ENCODE results near the gene SUSD4. TPM values are rescaled to one million over a fixed set of nuclear protein-coding genes. Genes with fewer than 3 reads are reported as not detected.
A peak's percentile ranks its signal among the peaks of the same experiment; 100 is the strongest.

SUSD4 gene
- total and polyA plus RNA-seq, 2 donors (not counting 1 experiment from before 2014, with no cell fraction given) = 0.33 TPM; not detected in 1

- H3K27ac ChIP-seq (ENCODE audit: insufficient read depth, low read length) = no peak overlapping the region
- no peaks in the 10 kb centered on the region for H3K4me1 ChIP-seq (ENCODE audit: control insufficient read depth, extremely low read depth, insufficient read depth, low read length)
- H3K79me2 ChIP-seq (ENCODE audit: control insufficient read depth, insufficient read depth, low read length) = no peaks in the 10 kb centered on the region
- H3K36me3 ChIP-seq (ENCODE audit: control insufficient read depth, insufficient read depth, low read length) = no peaks in the 10 kb centered on the region
- H2AFZ ChIP-seq (ENCODE audit: low read length) = no peak overlapping the region
- no peak overlapping the region for H3K4me3 ChIP-seq (replicated peaks in 1 of 4; ENCODE audit: control extremely low read depth in 1 of 4, insufficient read depth in 1 of 4, low read depth in 3 of 4, low read length in 4 of 4)
- no peak overlapping the region for H3K9ac ChIP-seq (ENCODE audit: insufficient read depth, low read length)
- no peak for TF ChIP-seq EZH2 (IDR thresholded peaks at IDR 0.05; ENCODE audit: low read length, missing control alignments)
- no peak for TF ChIP-seq CTCF (conservative IDR thresholded peaks at IDR 0.05 in 1 of 2, IDR thresholded peaks at IDR 0.05 in 1 of 2; ENCODE audit: low read depth in 1 of 2, low read length in 2 of 2)
- no peaks in the 10 kb centered on the region for H4K20me1 ChIP-seq (ENCODE audit: control insufficient read depth, extremely low read depth, insufficient read depth, low read length)
- no peaks in the 10 kb centered on the region for H3K9me3 ChIP-seq (ENCODE audit: control insufficient read depth, insufficient read depth, low read depth, low read length)
- peak in 1 of 2 donors; percentile 74 for DNase-seq (ENCODE audit: low read depth in 2 of 2)
- H3K4me2 ChIP-seq (ENCODE audit: extremely low read depth, insufficient read depth, low read length) = no peak overlapping the region
- H3K27me3 ChIP-seq (ENCODE audit: control insufficient read depth, insufficient read depth, low read length) = no peaks in the 10 kb centered on the region
Observed at GRCh38 chr1:223207293-223208066, 156.5 kb downstream of the SUSD4 start.

GRCh38 chr1:223204424-223204823 is 159.6 kb downstream of the SUSD4 start:
- TF ChIP-seq CTCF (conservative IDR thresholded peaks at IDR 0.05 in 1 of 2, IDR thresholded peaks at IDR 0.05 in 1 of 2; ENCODE audit: low read depth in 1 of 2, low read length in 2 of 2) (no peak), EZH2 (IDR thresholded peaks at IDR 0.05; ENCODE audit: low read length, missing control alignments) (no peak)
- Histone ChIP-seq H3K9me3 (ENCODE audit: control insufficient read depth, insufficient read depth, low read depth, low read length) (no peaks in the 10 kb centered on the region), H3K27me3 (ENCODE audit: control insufficient read depth, insufficient read depth, low read length) (peaks cover 3% of the 10 kb centered on the region), H3K4me1 (ENCODE audit: control insufficient read depth, extremely low read depth, insufficient read depth, low read length) (no peaks in the 10 kb centered on the region), H3K27ac (ENCODE audit: insufficient read depth, low read length) (no peak overlapping the region), H3K79me2 (ENCODE audit: control insufficient read depth, insufficient read depth, low read length) (no peaks in the 10 kb centered on the region), H3K36me3 (ENCODE audit: control insufficient read depth, insufficient read depth, low read length) (no peaks in the 10 kb centered on the region), H3K9ac (ENCODE audit: insufficient read depth, low read length) (no peak overlapping the region), H2AFZ (ENCODE audit: low read length) (no peak overlapping the region), H3K4me3 (replicated peaks in 1 of 4; ENCODE audit: control extremely low read depth in 1 of 4, insufficient read depth in 1 of 4, low read depth in 3 of 4, low read length in 4 of 4) (no peak overlapping the region), H4K20me1 (ENCODE audit: control insufficient read depth, extremely low read depth, insufficient read depth, low read length) (no peaks in the 10 kb centered on the region), H3K4me2 (ENCODE audit: extremely low read depth, insufficient read depth, low read length) (no peak overlapping the region)
- no peak for DNase-seq (ENCODE audit: low read depth in 2 of 2)

DNA sequence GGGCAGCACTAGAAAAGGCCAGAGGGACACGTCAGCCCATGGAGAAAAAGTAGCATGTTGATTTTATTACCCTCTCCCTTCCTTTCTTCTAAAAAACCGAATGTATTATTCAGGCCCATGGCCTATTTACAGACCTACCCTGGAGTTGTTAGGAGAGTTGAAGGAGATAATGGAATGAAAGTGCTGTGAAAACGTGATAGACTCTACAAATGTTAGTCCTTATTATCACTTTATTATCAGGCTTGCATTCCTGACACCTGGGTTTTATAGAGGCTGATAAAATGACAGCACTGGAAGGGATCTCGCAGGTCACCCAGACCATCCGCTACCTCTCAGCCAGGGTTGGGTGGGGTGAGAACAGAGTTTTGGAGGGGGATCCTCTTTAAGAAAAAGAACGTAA is 160.3 kb downstream of the SUSD4 start:
- DNase-seq (ENCODE audit: low read depth in 2 of 2) = no peak
- H3K4me1 ChIP-seq (ENCODE audit: control insufficient read depth, extremely low read depth, insufficient read depth, low read length) = no peaks in the 10 kb centered on the region
- TF ChIP-seq EZH2 (IDR thresholded peaks at IDR 0.05; ENCODE audit: low read length, missing control alignments) = no peak
- no peak for TF ChIP-seq CTCF (conservative IDR thresholded peaks at IDR 0.05 in 1 of 2, IDR thresholded peaks at IDR 0.05 in 1 of 2; ENCODE audit: low read depth in 1 of 2, low read length in 2 of 2)

More for the DNA sequence above, 160.3 kb downstream of the SUSD4 start:
- H3K9ac ChIP-seq (ENCODE audit: insufficient read depth, low read length) = no peak overlapping the region
- no peak overlapping the region for H2AFZ ChIP-seq (ENCODE audit: low read length)
- no peaks in the 10 kb centered on the region for H3K9me3 ChIP-seq (ENCODE audit: control insufficient read depth, insufficient read depth, low read depth, low read length)
- no peaks in the 10 kb centered on the region for H3K36me3 ChIP-seq (ENCODE audit: control insufficient read depth, insufficient read depth, low read length)
- no peak overlapping the region for H3K4me3 ChIP-seq (replicated peaks in 1 of 4; ENCODE audit: control extremely low read depth in 1 of 4, insufficient read depth in 1 of 4, low read depth in 3 of 4, low read length in 4 of 4)
- H3K27me3 ChIP-seq (ENCODE audit: control insufficient read depth, insufficient read depth, low read length) = peaks cover 3% of the 10 kb centered on the region
- no peaks in the 10 kb centered on the region for H4K20me1 ChIP-seq (ENCODE audit: control insufficient read depth, extremely low read depth, insufficient read depth, low read length)
- H3K4me2 ChIP-seq (ENCODE audit: extremely low read depth, insufficient read depth, low read length) = no peak overlapping the region
- H3K79me2 ChIP-seq (ENCODE audit: control insufficient read depth, insufficient read depth, low read length) = no peaks in the 10 kb centered on the region
- H3K27ac ChIP-seq (ENCODE audit: insufficient read depth, low read length) = no peak overlapping the region
